ENCODE results near the gene INKA2.

DNA sequence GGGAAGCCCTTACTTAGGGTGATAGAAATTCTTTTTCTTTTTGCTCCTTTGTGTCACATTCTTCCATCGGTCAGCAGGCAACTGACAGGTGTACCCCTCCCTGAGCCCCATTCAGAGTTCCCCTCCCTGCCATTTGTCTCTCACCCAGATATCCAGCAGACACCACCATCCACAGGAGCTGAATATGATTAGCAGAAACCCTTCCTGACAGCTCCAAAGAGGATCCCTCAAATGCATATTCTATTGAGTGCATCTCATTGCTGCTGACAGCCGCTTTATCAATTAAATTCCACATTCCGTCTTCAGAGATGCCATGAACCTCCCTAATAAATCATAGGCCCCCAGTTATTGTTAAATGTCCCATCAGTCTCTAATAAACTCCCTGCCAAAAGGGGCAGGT is 10.4 kb upstream of the INKA2 start:
- no peak for TF ChIP-seq POLR2A (IDR thresholded peaks at IDR 0.05; ENCODE audit: low read length)
- no peak for TF ChIP-seq GATA1 (IDR thresholded peaks at IDR 0.05; ENCODE audit: low read depth, low read length)

Measured in erythroblast (primary cell).